HEK293 (cell line): ENCODE measurements around the gene RNF7.

ENCODE experiments used
- CTCF ChIA-PET: fragments of 350-600 bp; formaldehyde crosslinking; extraction: SDS; loops from one replicate; lab custom pipeline; 2021; ENCODE audit warnings: antibody characterized with exemption; lab: Yijun Ruan, JAX
- POLR2A ChIA-PET: fragments of 300-600 bp; formaldehyde crosslinking; extraction: SDS; loops from one replicate; lab custom pipeline; 2020; ENCODE audit warnings: antibody characterized with exemption, inconsistent platforms; lab: Yijun Ruan, JAX
- H3K27ac ChIP-seq: fragments of 200-500 bp; sonication (Bioruptor generic); 2 replicates; pipeline ENCODE4 v1.5.1; 2014; ENCODE audit warnings: low read depth, low read length, control low read depth, inconsistent platforms; ENCODE audit errors: extremely low read depth
- H3K36me3 ChIP-seq, 2 experiments: fragments of 200-500 bp in 1 of 2; sonication (Bioruptor generic) in 1 of 2; 1 replicate in 1 of 2; 2 replicates in 1 of 2; pipeline ENCODE4 v1.5.1; 2014 to 2017; ENCODE audit warnings: inconsistent platforms in 2 of 2, low read length in 2 of 2; ENCODE audit not compliant: control insufficient read depth in 2 of 2, insufficient read depth in 1 of 2
- H3K4me1 ChIP-seq: fragments of 200-500 bp; sonication (Bioruptor generic); 2 replicates; pipeline ENCODE4 v1.5.1; 2014; ENCODE audit warnings: mild to moderate bottlenecking, low read length, inconsistent platforms; ENCODE audit not compliant: control insufficient read depth, insufficient read depth
- H3K4me3 ChIP-seq: 2 replicates; pipeline ENCODE4 v1.5.1; 2011; ENCODE audit warnings: low read depth, mild to moderate bottlenecking, control low read depth, low read length, moderate library complexity
- H3K9me3 ChIP-seq: fragments of 200-500 bp; sonication (Bioruptor generic); 2 replicates; pipeline ENCODE4 v1.5.1; 2014; ENCODE audit warnings: low read depth, low read length, inconsistent platforms; ENCODE audit not compliant: control insufficient read depth, insufficient read depth
- ATF2 ChIP-seq: fragments of 450-650 bp; formaldehyde crosslinking; IDR thresholded peaks from 2 replicates; pipeline ENCODE4 v1.5.1; 2016; ENCODE audit warnings: missing biosample characterization, missing genetic modification characterization, low read depth
- FEZF1 ChIP-seq: fragments of 450-650 bp; formaldehyde crosslinking; IDR thresholded peaks from 2 replicates; pipeline ENCODE4 v1.5.1; 2016; ENCODE audit warnings: missing biosample characterization, missing genetic modification characterization
- KLF10 ChIP-seq: fragments of 450-650 bp; IDR thresholded peaks from 2 replicates; pipeline ENCODE4 v1.5.1; 2018; ENCODE audit warnings: missing biosample characterization, mild to moderate bottlenecking, missing genetic modification characterization
- MEIS1 ChIP-seq: sonication (generic); formaldehyde crosslinking; IDR thresholded peaks from 2 replicates; pipeline ENCODE4 v1.8.1; 2022; ENCODE audit warnings: missing genetic modification reagents, mild to moderate bottlenecking, borderline replicate concordance
- PATZ1 ChIP-seq: fragments of 450-650 bp; formaldehyde crosslinking; IDR thresholded peaks from 2 replicates; pipeline ENCODE4 v1.5.1; 2016; ENCODE audit warnings: missing biosample characterization, missing genetic modification characterization
- PRDM4 ChIP-seq: fragments of 450-650 bp; formaldehyde crosslinking; IDR thresholded peaks from 2 replicates; pipeline ENCODE4 v1.5.1; 2017; ENCODE audit warnings: missing biosample characterization, missing genetic modification characterization
- SCRT2 ChIP-seq: fragments of 450-650 bp; formaldehyde crosslinking; IDR thresholded peaks from 2 replicates; pipeline ENCODE4 v1.5.1; 2016; ENCODE audit warnings: missing biosample characterization, missing genetic modification characterization
- ZBTB21 ChIP-seq: fragments of 450-650 bp; formaldehyde crosslinking; IDR thresholded peaks from 2 replicates; pipeline ENCODE4 v1.5.1; 2017; ENCODE audit warnings: missing biosample characterization, missing genetic modification characterization
- ZNF10 ChIP-seq: fragments of 450-650 bp; formaldehyde crosslinking; IDR thresholded peaks from 2 replicates; pipeline ENCODE4 v1.5.1; 2017; ENCODE audit warnings: missing biosample characterization, missing genetic modification characterization
- ZNF18 ChIP-seq: fragments of 450-650 bp; formaldehyde crosslinking; IDR thresholded peaks from 2 replicates; pipeline ENCODE4 v1.5.1; 2016; ENCODE audit warnings: missing biosample characterization, missing genetic modification characterization
- ZNF24 ChIP-seq: fragments of 450-650 bp; formaldehyde crosslinking; IDR thresholded peaks from 2 replicates; pipeline ENCODE4 v1.5.1; 2016; ENCODE audit warnings: missing biosample characterization, missing genetic modification characterization
- ZNF335 ChIP-seq: fragments of 450-650 bp; formaldehyde crosslinking; conservative IDR thresholded peaks from 2 replicates; pipeline ENCODE4 v1.5.1; 2016; ENCODE audit warnings: missing biosample characterization, missing genetic modification characterization
- ZNF510 ChIP-seq: fragments of 450-650 bp; formaldehyde crosslinking; IDR thresholded peaks from 2 replicates; pipeline ENCODE4 v1.5.1; 2018; ENCODE audit warnings: mild to moderate bottlenecking, missing genetic modification characterization, missing biosample characterization; ENCODE audit not compliant: insufficient replicate concordance
- ZNF558 ChIP-seq: fragments of 450-650 bp; formaldehyde crosslinking; IDR thresholded peaks from 2 replicates; pipeline ENCODE4 v1.5.1; 2016; ENCODE audit warnings: missing biosample characterization, missing genetic modification characterization
- ZNF561 ChIP-seq: fragments of 450-650 bp; IDR thresholded peaks from 2 replicates; pipeline ENCODE4 v1.5.1; 2018; ENCODE audit warnings: missing biosample characterization, missing genetic modification characterization, borderline replicate concordance
- ZNF585B ChIP-seq: fragments of 450-650 bp; formaldehyde crosslinking; IDR thresholded peaks from 2 replicates; pipeline ENCODE4 v1.5.1; 2016; ENCODE audit warnings: missing biosample characterization, missing genetic modification characterization
- ZNF623 ChIP-seq: fragments of 450-650 bp; formaldehyde crosslinking; IDR thresholded peaks from 2 replicates; pipeline ENCODE4 v1.5.1; 2016; ENCODE audit warnings: missing biosample characterization, missing genetic modification characterization
- ZNF660 ChIP-seq: fragments of 450-650 bp; IDR thresholded peaks from 2 replicates; pipeline ENCODE4 v1.5.1; 2018; ENCODE audit warnings: missing biosample characterization, mild to moderate bottlenecking, missing genetic modification characterization
- ZNF747 ChIP-seq: fragments of 450-650 bp; formaldehyde crosslinking; IDR thresholded peaks from 2 replicates; pipeline ENCODE4 v1.5.1; 2016; ENCODE audit warnings: missing biosample characterization, missing genetic modification characterization
- ZSCAN30 ChIP-seq: fragments of 450-650 bp; IDR thresholded peaks from 2 replicates; pipeline ENCODE4 v1.5.1; 2018; ENCODE audit warnings: missing biosample characterization, mild to moderate bottlenecking, missing genetic modification characterization, moderate library complexity
- TF ChIP-seq, protein P1 (sequence below): fragments of 450-650 bp; formaldehyde crosslinking; IDR thresholded peaks from 2 replicates; pipeline ENCODE4 v1.5.1; 2017; ENCODE audit warnings: missing biosample characterization, missing genetic modification characterization

Gene RNF7

DNA sequence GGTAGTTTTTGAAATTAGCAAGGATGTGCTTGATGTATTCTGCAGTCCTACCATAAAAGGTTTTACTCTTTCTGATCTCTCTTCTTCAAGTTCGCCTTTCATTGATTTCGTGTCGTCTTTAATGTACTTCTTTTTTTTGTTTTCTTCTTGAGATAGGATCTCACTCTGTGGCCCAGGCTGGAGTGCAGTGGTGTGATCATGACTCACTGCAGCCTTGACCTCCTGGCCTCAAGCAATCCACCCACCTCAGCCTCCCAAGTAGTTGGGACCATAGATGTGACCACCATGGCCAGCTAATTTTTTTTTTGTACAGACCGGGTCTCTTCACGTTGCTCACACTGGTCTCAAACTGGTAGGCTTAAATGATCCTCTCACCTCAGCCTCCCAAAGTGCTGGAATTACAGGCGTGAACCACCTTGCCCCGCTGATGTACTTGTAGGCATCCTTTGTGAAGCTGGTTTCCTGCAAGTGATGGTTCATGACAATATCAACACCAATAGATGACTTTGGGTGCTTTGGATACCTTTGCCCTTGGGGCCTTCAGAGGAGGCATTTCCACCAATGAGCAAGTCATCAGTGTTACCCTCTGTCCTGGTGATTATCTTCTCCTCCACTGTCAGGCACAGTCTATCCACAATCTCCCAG lies 28.9 kb upstream of the RNF7 start:
- CTCF ChIA-PET, result no interaction called here
- POLR2A ChIA-PET, result no interaction called here
- TF ChIP-seq KLF10 (tag by site-specific recombination), result no peak
- no peak for TF ChIP-seq ATF2
- no peak for TF ChIP-seq ZBTB21 (tag by site-specific recombination)
- no peak for TF ChIP-seq ZNF747 (tag by site-specific recombination)
- no peak for TF ChIP-seq ZNF585B (tag by site-specific recombination)
- no peak for TF ChIP-seq ZNF558 (tag by site-specific recombination)
- TF ChIP-seq ZSCAN30 (tag by site-specific recombination), result no peak
- no peak for TF ChIP-seq ZNF10 (tag by site-specific recombination)
- no peak for TF ChIP-seq FEZF1 (tag by site-specific recombination)
- TF ChIP-seq MEIS1, result no peak
- TF ChIP-seq ZNF18, result no peak
- TF ChIP-seq ZNF623 (tag by site-specific recombination), result no peak
- TF ChIP-seq, all 188 proteins: peak for 0
- Histone ChIP-seq H3K9me3 (no peaks in the 10 kb centered on the region), H3K4me1 (no peaks in the 10 kb centered on the region), H3K36me3 (no peaks in the 10 kb centered on the region), H3K27ac (no peak overlapping the region), H3K4me3 (no peak overlapping the region)

DNA sequence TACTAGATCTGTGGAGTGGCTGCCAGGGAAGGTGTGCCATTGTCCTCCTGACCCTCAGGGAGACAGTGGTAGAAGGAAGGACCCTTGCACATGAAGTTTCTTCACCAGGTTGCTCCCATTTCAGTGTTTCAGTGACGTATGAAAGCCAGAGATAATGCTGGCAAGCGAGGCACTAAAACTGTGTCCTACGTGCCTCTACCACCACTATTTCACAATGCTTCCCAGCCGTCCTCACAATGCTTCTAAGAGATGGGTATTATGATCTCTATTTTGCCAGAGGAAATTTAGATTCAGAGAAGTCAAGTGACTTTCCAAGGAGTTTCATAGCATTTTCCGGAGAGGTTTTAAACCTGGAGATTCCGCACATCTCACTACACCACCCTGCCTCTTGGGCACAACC lies 28.0 kb upstream of the RNF7 start:
- Histone ChIP-seq H3K27ac (no peak overlapping the region), H3K9me3 (no peaks in the 10 kb centered on the region), H3K4me3 (no peak overlapping the region), H3K36me3 (no peaks in the 10 kb centered on the region), H3K4me1 (no peaks in the 10 kb centered on the region)
- ChIA-PET POLR2A (interaction anchor here (0.6 kb wide), 1 partner anchor 28 kb away, joined by 3 read pairs; the partner anchor contains the start of gene RNF7), CTCF (no interaction called here)
- TF ChIP-seq ZNF660 (no peak), ZNF10 (tag by site-specific recombination) (no peak), ZNF561 (tag by site-specific recombination) (no peak), PATZ1 (tag by site-specific recombination) (no peak), SCRT2 (tag by site-specific recombination) (no peak), ZNF510 (tag by site-specific recombination) (no peak), PRDM4 (tag by site-specific recombination) (no peak), ZNF24 (tag by site-specific recombination) (no peak), ZNF335 (tag by site-specific recombination) (no peak)
- TF ChIP-seq, protein P1, sequence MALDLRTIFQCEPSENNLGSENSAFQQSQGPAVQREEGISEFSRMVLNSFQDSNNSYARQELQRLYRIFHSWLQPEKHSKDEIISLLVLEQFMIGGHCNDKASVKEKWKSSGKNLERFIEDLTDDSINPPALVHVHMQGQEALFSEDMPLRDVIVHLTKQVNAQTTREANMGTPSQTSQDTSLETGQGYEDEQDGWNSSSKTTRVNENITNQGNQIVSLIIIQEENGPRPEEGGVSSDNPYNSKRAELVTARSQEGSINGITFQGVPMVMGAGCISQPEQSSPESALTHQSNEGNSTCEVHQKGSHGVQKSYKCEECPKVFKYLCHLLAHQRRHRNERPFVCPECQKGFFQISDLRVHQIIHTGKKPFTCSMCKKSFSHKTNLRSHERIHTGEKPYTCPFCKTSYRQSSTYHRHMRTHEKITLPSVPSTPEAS (tag by site-specific recombination), result no peak
